Left kidney (tissue), 2 donors: ENCODE data around the gene NPR3. TPM values are rescaled to one million over a fixed set of nuclear protein-coding genes. Genes with fewer than 3 reads are reported as not detected.

Source experiments
- DNase-seq: peaks from one replicate; pipeline ENCODE4 v3.0.0-alpha.2; 2013
- polyA plus RNA-seq: library from polyadenylated mRNA; unstranded; fragments of 120-200 nt; gene quantifications from one replicate; pipeline ENCODE4 v1.2.1, GENCODE V29; 2013; ENCODE audit not compliant: insufficient read length

NPR3 gene
- polyA plus RNA-seq, 1 donor: 34.5 TPM

- DNase-seq: no peak
Measured at GRCh38 chr5:32808783-32809182, 97.7 kb downstream of the NPR3 start.

GRCh38 chr5:32810804-32811203 lies 99.7 kb downstream of the NPR3 start:
- no peak for DNase-seq

- no peak for DNase-seq
Measured at GRCh38 chr5:32812399-32812798, 101.3 kb downstream of the NPR3 start.

- DNase-seq: no peak
Measured at GRCh38 chr5:32814141-32814540, 103.0 kb downstream of the NPR3 start.

GRCh38 chr5:32814620-32815019 lies 103.5 kb downstream of the NPR3 start:
- no peak for DNase-seq

GRCh38 chr5:32827981-32828380 lies 116.9 kb downstream of the NPR3 start:
- DNase-seq: no peak

GRCh38 chr5:32828492-32828891 lies 117.4 kb downstream of the NPR3 start:
- DNase-seq: no peak

- DNase-seq: no peak
Measured at GRCh38 chr5:32831624-32832023, 120.5 kb downstream of the NPR3 start.

- no peak for DNase-seq
Measured at GRCh38 chr5:32833127-32833526, 122.0 kb downstream of the NPR3 start.

- DNase-seq: no peak
Measured at GRCh38 chr5:32833663-32834062, 122.5 kb downstream of the NPR3 start.

- DNase-seq: no peak
Measured at GRCh38 chr5:32834251-32834650, 123.1 kb downstream of the NPR3 start.

- no peak for DNase-seq
Measured at GRCh38 chr5:32836176-32836575, 125.1 kb downstream of the NPR3 start.

GRCh38 chr5:32837211-32837610 lies 126.1 kb downstream of the NPR3 start:
- DNase-seq: no peak

- DNase-seq: no peak
Measured at GRCh38 chr5:32839106-32839505, 128.0 kb downstream of the NPR3 start.

- no peak for DNase-seq
Measured at GRCh38 chr5:32840606-32841005, 129.5 kb downstream of the NPR3 start.

Other genes starting within 250 kb of the NPR3 start
- gene SUB1, start 125.8 kb upstream of the NPR3 start, polyA plus RNA-seq: 295 TPM